Stomach (tissue), 4 donors: Measurements from ENCODE around the gene PJA1.

ENCODE experiments used
- CTCF ChIP-seq, 7 experiments: fragments of 450-650 bp in 4 of 7; fragments of 200-600 bp in 3 of 7; sonication (generic) in 3 of 7; IDR thresholded peaks; one replicate each; pipeline ENCODE4 v1.5.1; 2016 to 2019; ENCODE audit warnings: antibody characterized with exemption in 7 of 7, control low read depth in 2 of 7, mild to moderate bottlenecking in 1 of 7
- EP300 ChIP-seq: sonication (generic); formaldehyde crosslinking; IDR thresholded peaks from one replicate; pipeline ENCODE4 v1.6.1; 2017; ENCODE audit warnings: antibody characterized with exemption
- POLR2A ChIP-seq, 4 donors: fragments of 450-650 bp; IDR thresholded peaks; one replicate each; pipeline ENCODE4 v1.6.1; 2016; ENCODE audit warnings: antibody characterized with exemption in 4 of 4, control low read depth in 2 of 4, mild to moderate bottlenecking in 1 of 4, moderate library complexity in 1 of 4

GRCh38 chrX:69182818-69183380 lies 17.6 kb upstream of the PJA1 start:
- no peak for TF ChIP-seq POLR2A (IDR thresholded peaks at IDR 0.05)
- no peak for TF ChIP-seq CTCF (IDR thresholded peaks at IDR 0.05)
- no peak for TF ChIP-seq EP300
